ENCODE measurements around the gene NAT14.

- TF ChIP-seq, protein P1, sequence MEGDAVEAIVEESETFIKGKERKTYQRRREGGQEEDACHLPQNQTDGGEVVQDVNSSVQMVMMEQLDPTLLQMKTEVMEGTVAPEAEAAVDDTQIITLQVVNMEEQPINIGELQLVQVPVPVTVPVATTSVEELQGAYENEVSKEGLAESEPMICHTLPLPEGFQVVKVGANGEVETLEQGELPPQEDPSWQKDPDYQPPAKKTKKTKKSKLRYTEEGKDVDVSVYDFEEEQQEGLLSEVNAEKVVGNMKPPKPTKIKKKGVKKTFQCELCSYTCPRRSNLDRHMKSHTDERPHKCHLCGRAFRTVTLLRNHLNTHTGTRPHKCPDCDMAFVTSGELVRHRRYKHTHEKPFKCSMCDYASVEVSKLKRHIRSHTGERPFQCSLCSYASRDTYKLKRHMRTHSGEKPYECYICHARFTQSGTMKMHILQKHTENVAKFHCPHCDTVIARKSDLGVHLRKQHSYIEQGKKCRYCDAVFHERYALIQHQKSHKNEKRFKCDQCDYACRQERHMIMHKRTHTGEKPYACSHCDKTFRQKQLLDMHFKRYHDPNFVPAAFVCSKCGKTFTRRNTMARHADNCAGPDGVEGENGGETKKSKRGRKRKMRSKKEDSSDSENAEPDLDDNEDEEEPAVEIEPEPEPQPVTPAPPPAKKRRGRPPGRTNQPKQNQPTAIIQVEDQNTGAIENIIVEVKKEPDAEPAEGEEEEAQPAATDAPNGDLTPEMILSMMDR (IDR thresholded peaks at IDR 0.05), result no peak
- no peak for TF ChIP-seq POLR2A (IDR thresholded peaks at IDR 0.05)
Observed at GRCh38 chr19:55441692-55442321, 43.2 kb upstream of the NAT14 start.
